Measurements from ENCODE around the gene RFX8.

DNA sequence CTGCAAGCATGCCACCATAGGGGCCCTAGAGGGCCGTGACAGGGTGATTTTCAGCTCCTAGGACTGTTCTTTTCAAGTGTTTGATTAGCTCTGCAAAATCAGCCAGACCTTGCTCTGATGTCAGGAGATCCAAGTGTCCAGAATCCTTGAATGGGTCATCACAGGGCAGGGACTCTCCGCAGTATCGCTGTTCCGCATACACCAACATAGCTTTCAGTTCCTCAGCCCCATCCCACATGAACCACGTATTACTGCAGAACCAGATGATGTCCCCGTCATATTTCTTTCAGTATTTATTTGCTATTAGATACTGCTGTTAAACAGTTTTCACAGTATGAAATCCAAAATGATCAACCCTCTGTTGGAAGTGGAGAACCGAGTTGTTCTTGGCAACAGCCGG is 46.6 kb upstream of the RFX8 start:
- TF ChIP-seq, protein P1, sequence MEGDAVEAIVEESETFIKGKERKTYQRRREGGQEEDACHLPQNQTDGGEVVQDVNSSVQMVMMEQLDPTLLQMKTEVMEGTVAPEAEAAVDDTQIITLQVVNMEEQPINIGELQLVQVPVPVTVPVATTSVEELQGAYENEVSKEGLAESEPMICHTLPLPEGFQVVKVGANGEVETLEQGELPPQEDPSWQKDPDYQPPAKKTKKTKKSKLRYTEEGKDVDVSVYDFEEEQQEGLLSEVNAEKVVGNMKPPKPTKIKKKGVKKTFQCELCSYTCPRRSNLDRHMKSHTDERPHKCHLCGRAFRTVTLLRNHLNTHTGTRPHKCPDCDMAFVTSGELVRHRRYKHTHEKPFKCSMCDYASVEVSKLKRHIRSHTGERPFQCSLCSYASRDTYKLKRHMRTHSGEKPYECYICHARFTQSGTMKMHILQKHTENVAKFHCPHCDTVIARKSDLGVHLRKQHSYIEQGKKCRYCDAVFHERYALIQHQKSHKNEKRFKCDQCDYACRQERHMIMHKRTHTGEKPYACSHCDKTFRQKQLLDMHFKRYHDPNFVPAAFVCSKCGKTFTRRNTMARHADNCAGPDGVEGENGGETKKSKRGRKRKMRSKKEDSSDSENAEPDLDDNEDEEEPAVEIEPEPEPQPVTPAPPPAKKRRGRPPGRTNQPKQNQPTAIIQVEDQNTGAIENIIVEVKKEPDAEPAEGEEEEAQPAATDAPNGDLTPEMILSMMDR (IDR thresholded peaks at IDR 0.05) = no peak
- TF ChIP-seq SIN3A (IDR thresholded peaks at IDR 0.05; ENCODE audit: borderline replicate concordance, low read depth, low read length) (no peak), POLR2AphosphoS5 (IDR thresholded peaks at IDR 0.05; ENCODE audit: low read depth, low read length) (no peak), CHD2 (IDR thresholded peaks at IDR 0.05; ENCODE audit: low read length, partially characterized antibody) (no peak), EP300 (IDR thresholded peaks at IDR 0.05; ENCODE audit: borderline replicate concordance in 1 of 2, low read depth in 1 of 2, low read length in 1 of 2) (no peak)
- TF ChIP-seq, protein P2, sequence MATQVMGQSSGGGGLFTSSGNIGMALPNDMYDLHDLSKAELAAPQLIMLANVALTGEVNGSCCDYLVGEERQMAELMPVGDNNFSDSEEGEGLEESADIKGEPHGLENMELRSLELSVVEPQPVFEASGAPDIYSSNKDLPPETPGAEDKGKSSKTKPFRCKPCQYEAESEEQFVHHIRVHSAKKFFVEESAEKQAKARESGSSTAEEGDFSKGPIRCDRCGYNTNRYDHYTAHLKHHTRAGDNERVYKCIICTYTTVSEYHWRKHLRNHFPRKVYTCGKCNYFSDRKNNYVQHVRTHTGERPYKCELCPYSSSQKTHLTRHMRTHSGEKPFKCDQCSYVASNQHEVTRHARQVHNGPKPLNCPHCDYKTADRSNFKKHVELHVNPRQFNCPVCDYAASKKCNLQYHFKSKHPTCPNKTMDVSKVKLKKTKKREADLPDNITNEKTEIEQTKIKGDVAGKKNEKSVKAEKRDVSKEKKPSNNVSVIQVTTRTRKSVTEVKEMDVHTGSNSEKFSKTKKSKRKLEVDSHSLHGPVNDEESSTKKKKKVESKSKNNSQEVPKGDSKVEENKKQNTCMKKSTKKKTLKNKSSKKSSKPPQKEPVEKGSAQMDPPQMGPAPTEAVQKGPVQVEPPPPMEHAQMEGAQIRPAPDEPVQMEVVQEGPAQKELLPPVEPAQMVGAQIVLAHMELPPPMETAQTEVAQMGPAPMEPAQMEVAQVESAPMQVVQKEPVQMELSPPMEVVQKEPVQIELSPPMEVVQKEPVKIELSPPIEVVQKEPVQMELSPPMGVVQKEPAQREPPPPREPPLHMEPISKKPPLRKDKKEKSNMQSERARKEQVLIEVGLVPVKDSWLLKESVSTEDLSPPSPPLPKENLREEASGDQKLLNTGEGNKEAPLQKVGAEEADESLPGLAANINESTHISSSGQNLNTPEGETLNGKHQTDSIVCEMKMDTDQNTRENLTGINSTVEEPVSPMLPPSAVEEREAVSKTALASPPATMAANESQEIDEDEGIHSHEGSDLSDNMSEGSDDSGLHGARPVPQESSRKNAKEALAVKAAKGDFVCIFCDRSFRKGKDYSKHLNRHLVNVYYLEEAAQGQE (IDR thresholded peaks at IDR 0.05; ENCODE audit: low read depth, low read length) = no peak
- TF ChIP-seq, protein P3, sequence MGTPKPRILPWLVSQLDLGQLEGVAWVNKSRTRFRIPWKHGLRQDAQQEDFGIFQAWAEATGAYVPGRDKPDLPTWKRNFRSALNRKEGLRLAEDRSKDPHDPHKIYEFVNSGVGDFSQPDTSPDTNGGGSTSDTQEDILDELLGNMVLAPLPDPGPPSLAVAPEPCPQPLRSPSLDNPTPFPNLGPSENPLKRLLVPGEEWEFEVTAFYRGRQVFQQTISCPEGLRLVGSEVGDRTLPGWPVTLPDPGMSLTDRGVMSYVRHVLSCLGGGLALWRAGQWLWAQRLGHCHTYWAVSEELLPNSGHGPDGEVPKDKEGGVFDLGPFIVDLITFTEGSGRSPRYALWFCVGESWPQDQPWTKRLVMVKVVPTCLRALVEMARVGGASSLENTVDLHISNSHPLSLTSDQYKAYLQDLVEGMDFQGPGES (IDR thresholded peaks at IDR 0.05; ENCODE audit: low read depth, low read length) = no peak

All from SK-N-SH (cell line).